HS-5 (cell line): Measurements from ENCODE around the gene RANBP3.
"Not testable (repeated sequence)": the region's sequence is repeated elsewhere in the genome, so short reads cannot be mapped to it uniquely, and the experiment has no call there.

Source experiments
- DNase-seq: peaks from one replicate; pipeline ENCODE4 v3.0.0-alpha.2; 2012; ENCODE audit warnings: low read depth

RANBP3 gene, protein sequence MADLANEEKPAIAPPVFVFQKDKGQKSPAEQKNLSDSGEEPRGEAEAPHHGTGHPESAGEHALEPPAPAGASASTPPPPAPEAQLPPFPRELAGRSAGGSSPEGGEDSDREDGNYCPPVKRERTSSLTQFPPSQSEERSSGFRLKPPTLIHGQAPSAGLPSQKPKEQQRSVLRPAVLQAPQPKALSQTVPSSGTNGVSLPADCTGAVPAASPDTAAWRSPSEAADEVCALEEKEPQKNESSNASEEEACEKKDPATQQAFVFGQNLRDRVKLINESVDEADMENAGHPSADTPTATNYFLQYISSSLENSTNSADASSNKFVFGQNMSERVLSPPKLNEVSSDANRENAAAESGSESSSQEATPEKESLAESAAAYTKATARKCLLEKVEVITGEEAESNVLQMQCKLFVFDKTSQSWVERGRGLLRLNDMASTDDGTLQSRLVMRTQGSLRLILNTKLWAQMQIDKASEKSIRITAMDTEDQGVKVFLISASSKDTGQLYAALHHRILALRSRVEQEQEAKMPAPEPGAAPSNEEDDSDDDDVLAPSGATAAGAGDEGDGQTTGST

DNA sequence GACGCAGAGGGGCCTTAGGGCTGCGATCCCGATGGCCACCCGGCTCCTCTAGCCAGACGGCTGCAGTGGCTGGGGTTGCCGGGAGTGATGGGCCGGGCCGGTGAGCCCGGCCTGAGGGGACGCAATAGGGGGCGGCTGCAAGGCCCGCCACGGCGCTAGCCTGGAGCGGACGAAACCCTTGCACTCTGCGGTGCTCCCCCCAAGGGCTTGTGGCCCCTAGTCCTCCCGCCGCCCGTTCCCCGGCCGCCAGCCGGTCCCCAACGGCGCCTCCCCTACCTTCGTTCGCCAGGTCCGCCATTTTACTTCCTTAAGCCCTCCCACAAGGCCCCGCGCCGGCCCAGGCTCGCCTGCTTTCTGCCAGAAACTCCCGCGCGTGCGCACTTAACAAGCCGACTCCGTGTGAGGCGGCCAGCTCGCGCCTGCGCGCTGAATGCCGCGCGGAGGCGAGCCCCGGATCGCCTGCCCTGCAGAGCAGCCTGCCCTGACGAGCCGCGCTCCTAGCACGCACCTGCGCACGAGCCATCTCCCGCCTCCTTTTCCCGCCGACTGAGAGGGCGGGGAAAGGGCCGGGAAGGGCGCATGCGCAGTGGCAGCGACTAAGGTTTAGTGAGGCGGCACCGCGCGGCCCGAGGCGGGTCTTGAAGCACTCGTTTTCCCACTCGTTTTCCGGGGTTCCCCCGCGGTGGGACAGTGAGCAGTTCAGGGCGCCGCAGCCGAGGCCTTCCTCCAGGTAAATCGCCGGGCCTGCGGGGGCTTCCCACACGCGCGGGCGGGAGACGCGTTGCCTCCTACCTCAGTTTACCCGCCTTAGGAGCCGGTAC lies at the start of gene RANBP3:
TSS of gene RANBP3 (minus strand) at position 356 of the 821 bp plus-strand sequence. CDS start at position 298, 58 bp downstream.
- peak; percentile 81 for DNase-seq

- DNase-seq: no peak
These were observed 48.7 kb upstream of the RANBP3 start for GRCh38 chr19:6026390-6027227.

DNA sequence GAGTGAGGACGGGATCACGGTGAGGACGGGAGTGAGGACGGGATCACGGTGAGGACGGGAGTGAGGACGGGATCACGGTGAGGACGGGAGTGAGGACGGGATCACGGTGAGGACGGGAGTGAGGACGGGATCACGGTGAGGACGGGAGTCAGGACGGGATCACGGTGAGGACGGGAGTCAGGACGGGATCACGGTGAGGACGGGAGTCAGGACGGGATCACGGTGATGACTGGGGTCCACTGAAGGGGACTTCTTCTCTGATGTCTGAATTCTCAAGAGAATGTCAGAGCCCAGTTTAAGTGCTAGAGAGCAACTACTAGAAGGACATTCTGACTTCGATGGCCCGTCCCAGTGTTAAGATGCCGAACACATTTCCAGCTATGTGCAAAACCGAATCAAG lies 46.8 kb upstream of the RANBP3 start:
- DNase-seq: not testable (repeated sequence)

DNA sequence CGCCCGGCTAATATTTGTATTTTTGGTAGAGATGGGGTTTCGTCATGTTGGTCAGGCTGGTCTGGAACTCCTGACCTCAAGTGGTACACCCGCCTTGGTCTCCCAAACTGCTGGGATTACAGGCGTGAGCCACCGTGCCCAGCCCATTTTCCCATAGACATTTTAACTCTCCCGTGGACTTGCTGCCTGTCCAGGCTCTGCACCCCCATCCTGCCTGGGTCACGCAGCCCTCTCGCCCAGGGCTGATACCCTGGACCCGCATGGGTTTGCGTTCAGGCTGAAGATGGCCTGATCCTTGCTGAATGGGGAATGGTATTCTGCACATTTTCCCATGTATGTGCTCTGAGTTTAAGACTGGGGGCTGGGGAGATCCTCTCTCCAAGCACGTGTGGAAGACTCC lies 46.0 kb upstream of the RANBP3 start:
- DNase-seq: no peak

DNA sequence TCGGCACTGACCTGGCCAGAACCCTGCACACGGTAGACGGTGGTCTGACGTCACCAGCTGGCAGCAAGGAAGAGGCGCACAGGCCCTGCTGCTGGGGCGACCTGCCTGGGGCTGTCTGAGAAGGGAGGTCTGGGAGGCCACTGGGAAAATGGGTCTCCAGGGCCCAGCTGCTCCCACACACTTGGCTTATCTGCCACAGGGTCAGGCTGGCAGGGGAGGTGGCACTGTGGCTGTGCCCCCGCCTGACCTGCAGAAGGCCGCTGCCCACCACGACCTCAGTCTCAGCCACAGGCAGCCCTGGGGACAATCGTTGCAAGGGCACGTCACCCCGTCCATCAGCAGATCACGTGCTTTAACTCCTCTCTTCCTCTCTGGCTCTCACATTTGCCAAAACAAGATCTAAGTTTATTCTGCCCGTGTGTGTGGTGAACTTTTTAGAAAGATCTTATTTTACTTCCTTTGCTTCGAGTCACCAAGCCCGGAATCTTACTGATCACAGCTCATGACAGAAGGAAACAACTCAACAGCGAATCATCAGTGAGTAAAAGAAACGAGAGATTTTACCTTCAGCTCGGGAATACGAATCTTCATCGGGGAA lies 45.2 kb upstream of the RANBP3 start:
- peak; percentile 51 for DNase-seq

GRCh38 chr19:6022570-6023064 lies 44.7 kb upstream of the RANBP3 start:
- DNase-seq: no peak

DNA sequence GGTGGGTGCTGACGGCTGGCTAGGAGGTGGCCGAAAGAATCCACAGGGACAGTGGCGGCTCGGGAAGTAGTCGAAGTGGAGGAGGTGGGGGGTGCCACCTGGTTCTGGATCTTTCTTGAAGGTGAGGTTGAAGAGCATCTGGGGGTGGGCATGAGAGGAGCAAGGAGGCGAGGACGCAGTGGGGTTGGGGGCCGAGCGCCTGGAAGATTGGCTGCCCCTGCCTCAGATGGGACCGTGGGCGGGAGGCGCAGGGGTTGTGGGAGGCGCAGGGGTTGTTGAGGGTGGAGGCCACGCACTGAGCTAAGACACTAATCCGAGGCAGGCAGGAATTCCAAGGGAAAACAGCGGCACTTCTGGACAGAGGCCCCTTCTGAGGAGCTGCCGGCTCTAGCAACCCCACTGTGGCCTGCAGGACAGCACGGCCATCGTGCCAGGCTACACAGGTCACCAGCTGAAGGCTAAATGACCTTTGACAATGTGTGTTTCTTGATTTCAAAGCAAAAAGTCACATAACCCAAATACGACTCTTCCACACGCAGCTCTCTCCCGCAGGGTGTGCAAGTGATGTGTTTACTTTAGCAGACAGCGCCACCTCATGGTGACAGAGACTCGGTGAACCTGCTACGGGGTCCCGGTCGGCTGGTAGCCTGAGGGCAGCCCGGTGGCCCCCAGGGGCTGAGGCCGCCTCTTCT lies 44.1 kb upstream of the RANBP3 start:
- no peak for DNase-seq

- no peak for DNase-seq
These were observed 43.2 kb upstream of the RANBP3 start for GRCh38 chr19:6020972-6021805.

DNA sequence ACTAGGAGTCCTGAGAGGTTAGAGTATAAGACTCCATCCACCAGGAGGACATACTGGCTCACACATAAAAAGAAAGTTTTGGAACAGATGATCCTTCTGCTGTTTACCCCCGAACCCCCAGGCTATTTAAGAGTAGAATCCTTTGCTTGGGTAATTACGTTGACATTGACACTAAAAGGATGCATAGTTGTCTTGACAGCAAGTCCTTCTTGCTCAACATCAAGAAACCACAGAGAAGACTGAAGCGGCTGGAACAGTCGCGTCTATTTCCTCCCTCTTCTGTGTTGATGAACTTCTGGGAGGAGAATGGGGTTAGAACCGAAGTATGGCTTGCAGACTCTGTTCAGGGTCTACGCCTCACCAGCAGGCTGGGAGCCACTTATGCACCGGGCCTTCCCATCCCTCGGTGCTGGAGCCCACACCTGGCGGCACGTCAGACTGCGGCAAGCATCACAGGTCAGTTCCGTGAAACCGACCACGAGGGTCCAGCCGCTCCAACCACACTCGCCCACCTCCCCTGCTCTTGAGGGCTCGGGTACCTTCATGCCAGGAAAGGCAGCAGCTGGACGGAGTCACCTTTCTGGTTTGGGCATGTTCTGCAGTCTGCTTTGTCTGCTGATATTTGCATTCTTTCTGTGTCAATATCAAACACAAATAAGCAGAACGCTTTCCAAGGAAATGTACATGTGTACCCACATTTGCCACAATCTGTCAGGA lies 42.4 kb upstream of the RANBP3 start:
- no peak for DNase-seq

GRCh38 chr19:6018786-6019185 lies 40.8 kb upstream of the RANBP3 start:
- DNase-seq: no peak

DNA sequence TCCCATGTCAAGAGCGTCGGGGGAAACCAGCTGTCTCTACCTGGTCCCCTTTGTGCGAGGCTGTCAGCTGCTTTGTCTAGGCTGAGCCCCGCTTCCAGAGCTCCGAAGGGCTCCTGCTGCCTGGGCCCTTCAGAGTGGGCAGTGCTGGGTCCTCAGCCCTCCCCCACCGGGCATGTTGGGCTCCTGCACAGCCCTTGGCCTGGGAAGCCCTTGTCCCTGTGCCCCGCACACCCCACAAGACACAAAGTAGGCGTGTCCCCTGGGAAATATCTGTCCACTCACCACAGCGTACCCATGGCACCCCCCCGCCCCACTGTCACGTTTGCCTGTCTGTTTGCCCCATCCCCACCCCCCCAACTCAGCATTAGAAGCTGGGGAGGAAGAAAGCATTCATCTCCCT lies 39.6 kb upstream of the RANBP3 start:
- no peak for DNase-seq

GRCh38 chr19:6015841-6016545 lies 38.1 kb upstream of the RANBP3 start:
- DNase-seq: no peak

DNA sequence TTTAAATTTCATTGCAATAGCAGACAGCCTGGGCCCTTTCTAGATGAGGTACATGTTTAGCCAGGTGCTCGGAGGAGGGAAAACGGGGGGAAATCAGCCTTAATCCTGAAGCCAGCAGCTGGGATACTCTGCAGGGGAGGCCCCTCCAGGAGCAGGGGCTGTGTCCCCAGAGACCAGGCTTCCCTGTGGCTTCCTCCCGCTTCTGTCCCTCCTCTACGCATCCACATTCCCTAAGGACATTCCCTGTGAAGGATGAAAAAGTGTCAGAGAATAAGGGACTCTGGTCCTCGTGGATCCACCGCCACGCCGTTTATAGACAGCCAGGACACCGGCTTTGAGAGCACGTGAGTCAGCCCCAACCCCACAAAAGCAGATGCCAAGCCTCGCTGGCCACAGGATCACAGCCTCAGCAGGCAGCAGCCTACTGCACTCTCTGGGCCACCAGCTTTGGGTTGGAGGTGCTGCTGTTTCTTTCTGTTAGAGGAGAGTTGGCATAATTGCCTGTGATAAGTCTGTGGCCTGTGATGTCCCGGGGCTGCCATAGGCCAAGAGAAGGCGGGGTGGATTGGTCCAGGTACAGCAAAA lies 36.7 kb upstream of the RANBP3 start:
- no peak for DNase-seq

DNA sequence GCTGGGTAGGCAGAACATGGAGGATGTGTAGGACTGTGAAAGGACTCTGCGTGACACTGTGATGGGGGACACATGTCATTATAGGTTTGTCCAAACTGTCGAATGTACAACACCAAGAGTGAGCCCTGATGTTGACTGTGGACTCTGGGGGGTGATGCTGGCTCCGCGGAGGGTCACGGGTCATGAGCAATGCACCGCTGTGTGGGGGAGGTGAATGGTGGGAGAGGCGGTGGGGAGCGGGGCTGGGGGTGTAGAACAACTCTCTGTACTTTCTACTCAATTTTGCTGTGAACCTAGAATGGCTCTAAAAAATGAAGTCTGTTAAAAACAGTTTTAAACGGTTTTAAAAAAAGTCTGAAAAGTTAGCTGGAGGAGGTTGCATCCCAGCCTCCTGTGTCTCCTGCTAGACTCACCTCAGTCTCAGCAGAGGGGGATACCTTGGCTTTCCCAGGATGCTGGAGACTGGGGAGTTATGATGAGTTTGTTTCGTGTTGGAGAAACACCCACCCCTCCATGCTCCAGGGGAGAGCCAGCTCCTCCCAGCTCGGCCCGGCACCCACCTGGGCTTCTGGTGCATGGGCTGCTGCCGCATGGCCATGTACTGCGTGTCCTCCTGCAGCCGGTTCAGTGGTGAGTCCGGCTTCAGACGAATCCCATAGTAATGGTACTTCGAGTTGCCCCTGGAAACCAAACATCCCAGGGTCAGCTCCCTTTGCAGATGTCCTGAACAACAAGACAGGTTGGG lies 34.7 kb upstream of the RANBP3 start:
- no peak for DNase-seq

GRCh38 chr19:6011794-6012193 lies 33.9 kb upstream of the RANBP3 start:
- no peak for DNase-seq

DNA sequence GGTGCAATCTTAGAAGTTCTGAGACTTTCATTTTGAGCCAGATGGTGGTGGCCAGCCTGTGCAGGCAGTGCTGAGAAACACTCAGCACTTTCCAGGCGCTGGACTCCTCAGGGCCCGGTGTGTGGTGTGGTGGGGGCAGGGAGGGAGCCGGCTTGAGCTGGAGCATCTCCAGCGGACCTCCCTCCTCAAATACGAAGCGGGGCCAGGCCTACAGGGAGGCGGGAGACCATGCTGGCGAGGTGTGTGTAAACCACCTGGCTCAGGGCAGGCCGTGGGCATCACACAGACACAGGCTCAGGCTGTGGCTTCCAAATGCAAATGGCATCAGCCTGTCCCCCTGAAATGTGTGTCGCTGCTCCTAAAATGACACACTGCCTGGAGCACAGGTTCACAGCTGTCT lies 33.3 kb upstream of the RANBP3 start:
- no peak for DNase-seq

DNA sequence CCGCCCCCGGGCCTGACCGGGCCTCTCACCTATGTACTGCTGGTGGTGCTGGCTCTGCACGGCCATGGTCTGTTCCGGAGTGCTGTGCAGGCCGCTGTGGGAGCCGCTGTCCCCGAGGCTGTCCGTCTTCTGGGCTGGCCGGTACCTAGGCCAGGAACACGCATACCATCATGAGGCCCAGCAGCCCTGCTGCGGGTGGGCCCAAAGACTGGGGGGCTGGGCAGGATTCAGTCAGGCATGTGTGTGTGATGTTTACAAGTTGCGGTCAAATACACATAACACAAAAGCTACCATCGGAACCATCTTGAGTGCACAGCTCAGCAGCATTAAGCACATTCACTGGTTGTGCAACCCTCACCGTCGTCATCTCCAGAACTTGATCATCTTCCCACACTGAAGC lies 32.2 kb upstream of the RANBP3 start:
- no peak for DNase-seq
